Stimulated activated CD4-positive, alpha-beta T cell treated with anti-CD3 and anti-CD28 coated beads, Interleukin-4, amount 100 ng/mL, for 24 hours (primary cell): ENCODE results near the gene SLC35F1.
A peak's percentile ranks its signal among the peaks of the same experiment; 100 is the strongest.

Experiments
- DNase-seq: peaks from one replicate; pipeline ENCODE4 v3.0.0-alpha.2; 2020

SLC35F1 gene

GRCh38 chr6:118128755-118129154 lies 221.7 kb downstream of the SLC35F1 start:
- DNase-seq = no peak

DNA sequence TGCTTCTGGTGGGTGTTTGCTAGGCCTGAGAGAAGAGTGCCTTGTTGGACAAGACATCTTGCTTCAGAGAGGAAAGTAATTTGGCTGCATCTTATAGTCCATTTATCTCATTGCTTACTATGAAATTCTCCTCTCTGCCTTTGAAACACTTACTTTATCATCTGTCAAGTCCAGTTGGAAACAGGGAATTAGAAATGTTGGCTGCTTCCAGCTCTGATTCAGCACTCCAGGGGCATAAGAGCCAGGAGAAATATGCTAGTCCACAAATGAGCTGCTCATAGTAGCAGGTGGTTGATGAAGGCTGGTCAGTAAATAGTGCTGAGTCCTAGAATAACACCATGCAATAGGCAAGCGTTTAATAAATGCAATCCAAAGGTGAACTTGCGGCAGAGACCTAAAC lies 227.1 kb downstream of the SLC35F1 start:
- DNase-seq = no peak

DNA sequence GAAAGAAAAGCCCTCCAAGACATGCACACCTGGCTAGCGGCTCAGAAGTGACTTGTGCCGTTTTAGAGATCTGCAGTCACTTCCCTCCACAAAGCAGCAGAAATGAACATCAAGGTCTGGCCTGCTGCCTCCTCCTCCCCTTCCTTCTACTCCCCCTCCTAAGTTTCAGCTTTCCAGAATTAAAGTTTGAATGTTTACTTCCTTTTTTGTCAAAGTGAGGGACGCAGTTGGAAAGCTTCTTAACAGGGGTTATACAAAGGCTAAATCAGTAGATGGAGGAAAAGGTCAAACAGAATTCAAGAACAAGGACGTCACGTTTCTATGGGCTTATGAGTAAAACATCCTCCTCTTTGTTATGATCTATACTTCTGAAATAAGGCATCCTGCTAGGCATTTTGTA lies 227.7 kb downstream of the SLC35F1 start:
- no peak for DNase-seq

DNA sequence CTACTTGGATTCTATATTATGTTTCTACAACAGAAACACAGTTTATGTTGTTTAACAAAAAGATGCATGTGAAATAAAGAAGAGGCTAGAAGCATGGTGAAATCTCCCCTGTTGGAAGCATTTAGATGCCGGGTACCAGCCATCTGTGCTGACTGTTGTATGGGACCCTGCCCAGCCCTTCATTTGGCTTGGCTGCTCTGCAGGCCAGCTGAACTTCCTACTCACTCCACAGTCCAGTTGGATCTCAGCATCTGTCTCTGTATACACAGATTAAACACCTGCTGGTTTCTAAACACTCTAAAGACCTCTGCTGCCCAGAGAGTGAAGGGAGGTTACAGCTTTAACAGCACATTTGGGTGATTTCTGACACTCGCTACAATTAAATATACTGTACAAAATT lies 228.3 kb downstream of the SLC35F1 start:
- no peak for DNase-seq

DNA sequence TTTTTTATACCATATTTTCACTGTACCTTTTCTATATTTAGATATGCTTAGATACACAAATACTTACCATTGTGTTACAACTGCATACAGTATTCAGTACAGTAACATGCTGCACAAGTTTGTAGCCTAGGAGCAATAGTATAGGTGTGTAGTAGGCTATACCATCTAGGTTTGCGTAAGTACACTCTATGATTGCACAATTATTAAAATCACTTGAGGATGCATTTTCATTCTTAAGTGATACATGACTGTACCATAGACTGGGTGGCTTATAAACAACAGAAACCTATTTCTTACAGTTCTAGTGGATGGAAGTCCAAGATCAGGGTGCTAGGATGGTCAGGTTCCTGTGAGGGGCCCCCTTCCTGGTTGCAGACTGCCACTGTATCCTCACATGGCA lies 234.1 kb downstream of the SLC35F1 start:
- DNase-seq = no peak

- no peak for DNase-seq
Measured at GRCh38 chr6:118146584-118146983, 239.5 kb downstream of the SLC35F1 start.

- no peak for DNase-seq
Measured at GRCh38 chr6:118147511-118147910, 240.4 kb downstream of the SLC35F1 start.

DNA sequence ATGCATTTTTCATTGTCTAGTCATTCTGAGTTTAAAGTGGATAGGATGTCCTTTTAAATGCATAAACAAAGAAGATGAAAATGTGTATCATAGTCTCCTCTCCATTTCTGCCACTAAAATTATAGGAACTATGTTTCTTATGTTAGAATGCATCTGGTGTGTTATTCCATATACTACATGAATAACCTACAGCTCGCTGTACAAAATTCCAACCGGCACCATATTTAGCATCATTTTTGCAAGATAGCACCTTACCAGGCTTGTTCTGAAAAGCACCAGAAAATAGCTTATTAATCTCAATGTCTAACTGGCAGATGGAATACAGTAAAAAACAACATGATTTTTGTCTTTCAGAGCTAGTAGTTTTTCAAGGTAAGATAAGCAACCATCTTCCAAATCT lies 241.5 kb downstream of the SLC35F1 start:
- no peak for DNase-seq

DNA sequence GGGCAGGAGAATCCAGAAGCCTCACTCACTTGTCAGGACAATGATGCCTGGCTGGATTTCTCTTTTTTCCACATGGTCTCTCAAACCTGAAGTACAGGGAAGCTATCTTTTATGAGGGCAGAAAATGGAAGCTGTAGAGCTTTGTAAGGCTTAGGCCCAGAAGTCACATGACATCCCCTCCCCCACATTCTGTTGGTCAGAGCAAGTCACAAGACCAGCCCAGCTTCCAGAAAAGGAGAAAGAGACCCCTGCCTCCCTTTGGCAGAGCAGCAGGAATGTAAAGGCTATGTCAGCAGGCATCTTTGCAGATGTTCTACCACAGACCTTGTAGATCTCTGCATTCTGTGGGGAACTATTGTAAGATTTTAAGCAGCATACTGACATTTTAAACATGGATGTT lies 245.5 kb downstream of the SLC35F1 start:
- DNase-seq = no peak

DNA sequence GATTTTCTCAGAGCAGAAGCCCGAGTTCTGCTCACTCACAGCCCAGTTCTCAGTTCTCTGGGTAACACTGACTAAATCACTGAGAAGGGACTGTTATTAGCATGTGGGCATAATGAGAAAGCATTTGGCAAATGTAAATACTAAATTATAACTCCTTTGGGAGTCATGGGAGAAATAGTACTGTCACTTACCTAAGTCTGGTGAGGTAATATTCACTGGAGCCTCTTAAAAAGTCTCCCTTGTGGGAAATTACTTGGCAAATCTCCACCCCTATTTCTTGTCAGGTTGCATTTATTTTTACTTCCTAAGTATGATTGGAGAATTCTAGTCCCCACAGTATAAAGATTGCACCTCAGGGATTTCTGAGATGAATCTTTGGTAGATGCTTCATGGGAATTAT lies 254.3 kb downstream of the SLC35F1 start:
- no peak for DNase-seq

- no peak for DNase-seq
Measured at GRCh38 chr6:118163542-118163941, 256.5 kb downstream of the SLC35F1 start.

DNA sequence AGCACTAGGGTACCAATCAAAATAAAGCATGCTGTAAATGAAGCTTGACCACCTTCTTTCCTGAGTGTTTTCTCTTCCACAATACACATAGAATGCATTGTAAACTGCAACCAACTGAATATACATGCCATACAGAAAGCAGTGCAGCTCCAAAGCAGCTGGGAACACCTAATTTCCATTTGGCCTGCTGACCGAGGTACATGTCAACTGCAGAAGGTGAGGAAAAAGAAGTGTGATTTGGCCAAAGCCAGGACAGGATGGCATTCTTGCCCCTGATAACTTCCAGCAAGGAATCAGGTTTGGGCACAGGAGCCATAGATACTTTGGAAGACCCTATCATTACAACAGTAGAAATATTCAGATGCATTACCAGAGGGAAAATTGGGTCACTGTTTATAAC lies 258.4 kb downstream of the SLC35F1 start:
- no peak for DNase-seq

- no peak for DNase-seq
Measured at GRCh38 chr6:118168421-118168820, 261.4 kb downstream of the SLC35F1 start.

GRCh38 chr6:118171852-118172251 lies 264.8 kb downstream of the SLC35F1 start:
- no peak for DNase-seq

GRCh38 chr6:118174071-118174470 lies 267.0 kb downstream of the SLC35F1 start:
- no peak for DNase-seq

DNA sequence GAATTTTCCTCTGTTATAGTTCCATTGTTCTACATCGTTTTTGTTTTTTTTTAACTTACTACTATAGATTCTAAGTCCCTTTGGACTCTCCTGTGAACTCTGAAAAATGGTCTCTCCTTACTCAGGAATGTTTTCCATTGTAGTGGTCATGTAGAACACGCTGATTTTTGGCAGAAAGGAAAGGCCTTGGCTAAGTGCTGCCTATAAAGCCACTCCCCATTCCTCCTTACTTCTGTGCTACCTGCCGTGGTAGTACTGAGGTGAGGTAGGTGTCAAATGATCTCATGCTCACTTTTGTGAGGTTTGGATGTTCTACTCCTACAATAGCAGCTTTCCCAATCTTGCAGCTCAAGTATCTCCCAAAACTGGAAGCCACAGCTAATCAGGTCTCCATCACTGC lies 270.7 kb downstream of the SLC35F1 start:
- DNase-seq = no peak

GRCh38 chr6:118179048-118179447 lies 272.0 kb downstream of the SLC35F1 start:
- no peak for DNase-seq

GRCh38 chr6:118186672-118187567 lies 279.9 kb downstream of the SLC35F1 start:
- DNase-seq = no peak

- peak; percentile 25 for DNase-seq
Measured at GRCh38 chr6:118187568-118188164, 280.6 kb downstream of the SLC35F1 start.

GRCh38 chr6:118188561-118188960 lies 281.5 kb downstream of the SLC35F1 start:
- no peak for DNase-seq

DNA sequence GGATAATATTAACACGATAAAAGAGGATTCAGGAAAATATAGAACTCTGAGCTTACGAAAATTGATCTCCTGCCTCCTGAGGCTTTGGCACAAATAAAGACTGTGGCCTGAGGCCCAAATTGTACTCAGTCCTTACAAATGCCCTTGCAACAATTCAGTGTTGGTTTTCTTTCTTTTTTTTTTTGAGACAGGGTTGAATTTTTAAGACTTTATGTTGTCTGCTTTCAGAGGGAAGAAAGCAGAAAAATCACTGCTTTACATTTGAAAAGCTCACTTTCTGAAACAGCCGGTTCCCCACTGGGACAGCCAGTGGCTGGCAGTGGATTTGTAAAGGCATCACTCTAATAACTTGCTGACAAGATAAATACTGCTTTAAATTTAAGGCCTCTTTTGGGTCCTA lies 290.5 kb downstream of the SLC35F1 start:
- DNase-seq = no peak

DNA sequence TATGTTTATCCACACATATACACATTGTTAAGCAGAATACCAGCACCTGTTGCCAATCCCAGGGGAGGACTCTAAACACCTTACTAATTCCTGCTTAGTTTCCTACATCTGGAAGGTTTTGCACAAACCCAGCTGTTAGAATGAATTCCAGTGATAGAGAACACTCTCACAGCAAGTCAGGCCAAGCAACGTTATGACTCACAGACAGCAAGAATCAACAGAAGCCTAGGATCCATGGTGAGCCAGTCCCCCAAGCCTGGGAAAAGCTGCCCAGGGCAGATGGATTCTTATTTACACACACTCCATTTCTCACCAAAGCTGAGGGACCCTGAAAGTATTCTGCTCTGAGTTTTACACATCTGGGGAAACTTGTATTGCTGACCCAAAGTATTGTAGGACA lies 291.7 kb downstream of the SLC35F1 start:
- DNase-seq = no peak

- DNase-seq = no peak
Measured at GRCh38 chr6:118200160-118200559, 293.1 kb downstream of the SLC35F1 start.

GRCh38 chr6:118202517-118202916 lies 295.5 kb downstream of the SLC35F1 start:
- no peak for DNase-seq

- DNase-seq = no peak
Measured at GRCh38 chr6:118203545-118203944, 296.5 kb downstream of the SLC35F1 start.
